IMR-90 (cell line): ENCODE results near the gene ANKMY1. TPM values are rescaled to one million over a fixed set of nuclear protein-coding genes. Genes with fewer than 3 reads are reported as not detected.

ENCODE experiments used
- ATAC-seq: fragments of 200-7000 bp; cut with Tn5 transposase; 2 replicates; pipeline ENCODE4 v1.9.1; 2020; ENCODE audit warnings: low read depth, mild to moderate bottlenecking, moderate library complexity
- BruUV-seq: library from RNA; stranded (reverse); fragments of 400-500 nt; replicated peaks from 2 replicates; lab custom pipeline; 2021; lab: Mats Ljungman, UMichigan
- CTCF ChIA-PET: fragments of 300-600 bp; formaldehyde crosslinking; extraction: SDS; loops from one replicate; lab custom pipeline; 2021; ENCODE audit warnings: antibody characterized with exemption; lab: Yijun Ruan, JAX
- POLR2A ChIA-PET: fragments of 300-600 bp; sonication (Branson Sonifier 250); formaldehyde crosslinking; loops from one replicate; lab custom pipeline; 2022; ENCODE audit warnings: antibody characterized with exemption; ENCODE audit not compliant: unreplicated experiment; lab: Charles Lee
- DNase-seq: peaks from one replicate; pipeline ENCODE4 v3.0.0; 2013
- H2AFZ ChIP-seq: replicated peaks from 2 replicates; pipeline ENCODE3; 2013; ENCODE audit warnings: low read length, mild to moderate bottlenecking; ENCODE audit not compliant: poor library complexity
- H2AK5ac ChIP-seq: 2 replicates; pipeline ENCODE4 v1.6.1; 2013; ENCODE audit warnings: low read depth, low read length, inconsistent platforms
- H2AK9ac ChIP-seq: replicated peaks from 2 replicates; pipeline ENCODE3; 2013; ENCODE audit warnings: mild to moderate bottlenecking, low read depth, low read length, moderate library complexity; ENCODE audit not compliant: poor library complexity
- H2BK120ac ChIP-seq: 2 replicates; pipeline ENCODE4 v1.6.1; 2013; ENCODE audit warnings: low read depth, low read length, inconsistent platforms
- H2BK15ac ChIP-seq: 3 replicates; pipeline ENCODE4 v1.6.1; 2013; ENCODE audit warnings: low read depth, low read length, inconsistent platforms
- H2BK20ac ChIP-seq: 2 replicates; pipeline ENCODE4 v1.6.1; 2013; ENCODE audit warnings: low read depth, mild to moderate bottlenecking, inconsistent platforms, low read length, moderate library complexity
- H2BK5ac ChIP-seq: 2 replicates; pipeline ENCODE4 v1.6.1; 2013; ENCODE audit warnings: mild to moderate bottlenecking, low read depth, low read length, inconsistent platforms; ENCODE audit not compliant: poor library complexity, severe bottlenecking
- H3K14ac ChIP-seq: replicated peaks from 2 replicates; pipeline ENCODE4 v1.6.1; 2013; ENCODE audit warnings: low read depth, low read length, inconsistent platforms
- H3K18ac ChIP-seq: 2 replicates; pipeline ENCODE4 v1.6.1; 2013; ENCODE audit warnings: low read depth, low read length, control low read depth
- H3K23ac ChIP-seq: 2 replicates; pipeline ENCODE4 v1.6.1; 2013; ENCODE audit warnings: low read depth, low read length, inconsistent platforms
- H3K27ac ChIP-seq: 2 replicates; pipeline ENCODE4 v1.5.1; 2013; ENCODE audit warnings: mild to moderate bottlenecking, control low read depth, low read length; ENCODE audit not compliant: insufficient read depth
- H3K27me3 ChIP-seq: 2 replicates; pipeline ENCODE4 v1.6.1; 2013; ENCODE audit warnings: low read length; ENCODE audit not compliant: control insufficient read depth, insufficient read depth
- H3K36me3 ChIP-seq: 2 replicates; pipeline ENCODE4 v1.6.1; 2013; ENCODE audit warnings: low read length, mixed read lengths; ENCODE audit not compliant: control insufficient read depth, insufficient read depth
- H3K4ac ChIP-seq: 2 replicates; pipeline ENCODE4 v1.6.1; 2013; ENCODE audit warnings: low read depth, low read length, inconsistent platforms
- H3K4me1 ChIP-seq: 2 replicates; pipeline ENCODE4 v1.6.1; 2013; ENCODE audit warnings: low read length, mixed read lengths; ENCODE audit not compliant: control insufficient read depth, insufficient read depth
- H3K4me2 ChIP-seq: 2 replicates; pipeline ENCODE4 v1.6.1; 2013; ENCODE audit warnings: low read depth, mild to moderate bottlenecking, control low read depth, low read length, moderate library complexity
- H3K4me3 ChIP-seq: 2 replicates; pipeline ENCODE4 v1.5.1; 2013; ENCODE audit warnings: low read depth, mild to moderate bottlenecking, control low read depth, low read length, moderate library complexity; ENCODE audit not compliant: insufficient read depth
- H3K56ac ChIP-seq: 2 replicates; pipeline ENCODE4 v1.6.1; 2013; ENCODE audit warnings: low read length, inconsistent platforms; ENCODE audit not compliant: insufficient read depth; ENCODE audit errors: extremely low read depth
- H3K79me1 ChIP-seq, 2 experiments: 2 replicates each; pipeline ENCODE4 v1.6.1; 2013; ENCODE audit warnings: low read length in 2 of 2, inconsistent platforms in 1 of 2, low read depth in 1 of 2
- H3K9ac ChIP-seq: 2 replicates; pipeline ENCODE4 v1.6.1; 2013; ENCODE audit warnings: low read depth, low read length, control low read depth
- H3K9me1 ChIP-seq: 2 replicates; pipeline ENCODE4 v1.6.1; 2013; ENCODE audit warnings: low read length, inconsistent platforms; ENCODE audit not compliant: insufficient read depth
- H3K9me3 ChIP-seq: 2 replicates; pipeline ENCODE4 v1.6.1; 2013; ENCODE audit warnings: low read length; ENCODE audit not compliant: control insufficient read depth, insufficient read depth
- H4K20me1 ChIP-seq: 2 replicates; pipeline ENCODE4 v1.6.1; 2013; ENCODE audit warnings: low read length, inconsistent platforms; ENCODE audit not compliant: insufficient read depth
- H4K5ac ChIP-seq: 2 replicates; pipeline ENCODE4 v1.6.1; 2013; ENCODE audit warnings: mild to moderate bottlenecking, low read depth, low read length, control low read depth
- H4K8ac ChIP-seq, 2 experiments: 2 replicates each; pipeline ENCODE4 v1.6.1; 2013; ENCODE audit warnings: low read depth in 2 of 2, low read length in 2 of 2, control low read depth in 1 of 2, inconsistent platforms in 1 of 2
- H4K91ac ChIP-seq: 2 replicates; pipeline ENCODE4 v1.6.1; 2013; ENCODE audit warnings: low read depth, low read length, inconsistent platforms; ENCODE audit not compliant: insufficient read depth
- BHLHE40 ChIP-seq: fragments of 150-350 bp; IDR thresholded peaks from 2 replicates; pipeline ENCODE4 v1.6.1; 2016; ENCODE audit warnings: mild to moderate bottlenecking, low read depth, low read length
- CEBPB ChIP-seq: IDR thresholded peaks from 2 replicates; pipeline ENCODE4 v1.6.1; 2012; ENCODE audit warnings: low read depth, low read length, improper control_type of control experiment
- CHD1 ChIP-seq: IDR thresholded peaks from 2 replicates; pipeline ENCODE4 v1.6.1; 2012; ENCODE audit warnings: low read depth, low read length, improper control_type of control experiment
- FOS ChIP-seq: fragments of 150-350 bp; IDR thresholded peaks from 2 replicates; pipeline ENCODE4 v1.6.1; 2016; ENCODE audit warnings: low read depth, low read length
- MAFK ChIP-seq: IDR thresholded peaks from 2 replicates; pipeline ENCODE4 v1.6.1; 2012; ENCODE audit warnings: low read depth, low read length, improper control_type of control experiment
- MAZ ChIP-seq: IDR thresholded peaks from 2 replicates; pipeline ENCODE4 v1.6.1; 2012; ENCODE audit warnings: low read depth, mild to moderate bottlenecking, low read length, improper control_type of control experiment, moderate library complexity, borderline replicate concordance
- MXI1 ChIP-seq: IDR thresholded peaks from 2 replicates; pipeline ENCODE4 v1.6.1; 2012; ENCODE audit warnings: low read depth, mild to moderate bottlenecking, low read length, moderate library complexity, borderline replicate concordance
- NFE2L2 ChIP-seq: fragments of 150-350 bp; IDR thresholded peaks from 2 replicates; pipeline ENCODE4 v1.6.1; 2016; ENCODE audit warnings: low read depth, mild to moderate bottlenecking, low read length
- POLR2A ChIP-seq: IDR thresholded peaks from 2 replicates; pipeline ENCODE4 v1.6.1; 2012; ENCODE audit warnings: mild to moderate bottlenecking, low read depth, low read length
- RAD21 ChIP-seq: IDR thresholded peaks from 2 replicates; pipeline ENCODE4 v1.6.1; 2012; ENCODE audit warnings: low read length, improper control_type of control experiment
- RCOR1 ChIP-seq: IDR thresholded peaks from 2 replicates; pipeline ENCODE4 v1.6.1; 2012; ENCODE audit warnings: mild to moderate bottlenecking, low read length, improper control_type of control experiment; ENCODE audit not compliant: insufficient replicate concordance
- RFX5 ChIP-seq: IDR thresholded peaks from 2 replicates; pipeline ENCODE4 v1.8.0; 2012; ENCODE audit warnings: low read depth, mild to moderate bottlenecking, low read length, moderate library complexity
- WGBS, 2 experiments: methylation state at CpG; one replicate each; pipeline versions ENCODE4 v1.1.5 to v1.1.7; 2013; ENCODE audit warnings: missing lambda C conversion rate in 2 of 2; ENCODE audit not compliant: insufficient read length in 1 of 2; ENCODE audit errors: extremely low coverage in 2 of 2; 5-methylcytosine and 5-hydroxymethylcytosine counted together
- dilution Hi-C: fragments of 300-500 bp; cut with HindIII; formaldehyde crosslinking; loops from one replicate; pipeline ENCODE4 v1.14.3; 2018; ENCODE audit warnings: low sequenced_read_pairs; ENCODE audit not compliant: unreplicated experiment
- in situ Hi-C: fragments of 300-500 bp; cut with MboI; formaldehyde crosslinking; loops from 3 replicates; pipeline ENCODE4 v1.14.3; 2019; ENCODE audit warnings: low sequenced_read_pairs, inconsistent platforms, mixed read lengths
- intact Hi-C: fragments of 100-400 bp; cut with micrococcal nuclease; formaldehyde crosslinking; loops from 2 replicates; pipeline ENCODE4 v1.10.0; 2022
- polyA plus RNA-seq, 3 experiments: library from polyadenylated mRNA; depleted of rRNA; stranded (reverse); fragments of >200 nt; gene quantifications; 2 replicates each; pipeline ENCODE4 v1.2.3, GENCODE V29; 2012; ENCODE audit warnings: low replicate concordance in 1 of 3
- total RNA-seq: library from RNA; depleted of rRNA; stranded (reverse); fragments of >200 nt; gene quantifications from 2 replicates; pipeline ENCODE4 v1.2.3, GENCODE V29; 2012
- TF ChIP-seq, protein P1 (sequence below): fragments of 150-350 bp; IDR thresholded peaks from 2 replicates; pipeline ENCODE4 v1.6.1; 2017; ENCODE audit warnings: mild to moderate bottlenecking, antibody characterized with exemption, low read length, low read depth
- TF ChIP-seq, protein P2 (sequence below): conservative IDR thresholded peaks from 2 replicates; pipeline ENCODE4 v1.5.1; 2012; ENCODE audit warnings: mild to moderate bottlenecking, low read depth, low read length, improper control_type of control experiment

The ANKMY1 gene
- total and polyA plus RNA-seq, 2 of the 4 experiments (the other 2 are of a cell fraction) = 2.9 to 5.5 TPM

DNA sequence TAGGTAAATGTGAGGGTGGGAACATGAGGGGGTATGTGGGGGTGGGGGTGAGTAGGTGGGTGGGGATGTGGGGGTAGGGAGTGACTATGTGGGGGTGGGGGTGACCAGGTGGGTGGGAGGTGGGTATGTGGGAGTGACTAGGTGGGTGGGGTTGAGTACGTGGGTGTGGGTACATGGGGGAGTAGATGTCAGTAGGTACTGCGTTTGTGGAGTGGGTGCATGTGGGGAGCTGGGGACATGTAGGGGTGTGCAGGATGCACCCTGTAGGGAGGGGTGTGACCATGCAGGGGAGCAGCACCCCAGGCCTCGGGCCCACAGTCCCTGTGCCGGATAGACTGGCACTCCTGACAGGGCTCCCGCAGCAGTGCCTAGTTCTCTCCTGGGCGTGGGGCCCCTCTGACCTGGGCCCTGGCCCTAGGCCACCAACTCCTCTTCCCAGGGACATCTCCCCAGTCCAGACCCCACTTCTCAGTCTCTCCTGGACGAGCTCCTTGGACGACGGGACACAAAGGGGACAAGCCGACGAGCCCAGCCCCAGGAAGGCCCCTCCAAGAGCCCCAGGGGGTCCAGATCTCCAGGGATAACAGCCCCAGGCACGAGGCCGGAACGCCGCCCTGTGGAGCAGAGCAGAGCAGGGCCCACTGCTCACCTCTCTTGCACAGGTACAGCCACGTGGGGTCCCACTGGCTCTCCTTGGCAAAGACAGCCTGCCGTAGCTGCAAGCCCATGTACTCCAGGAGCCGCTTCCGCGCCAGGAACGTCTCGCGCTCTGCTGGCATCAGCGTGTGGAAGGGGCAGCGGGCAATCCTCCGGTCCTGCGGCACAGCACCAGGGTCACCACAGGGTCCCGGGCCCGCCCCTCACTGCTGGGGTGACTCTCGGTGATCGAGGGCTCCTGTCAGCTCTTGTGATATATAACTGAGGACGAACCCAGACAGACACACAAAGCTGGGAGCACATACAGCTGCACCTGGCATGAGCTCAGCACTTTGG lies 58.2 kb downstream of the ANKMY1 start:
- 96% methylated on average over 13 of the region's 32 CpGs; no CpG with 5 or more reads in 1 of the 2 experiments for WGBS, 2 experiments
- no peak overlapping the region for H4K8ac ChIP-seq
- DNase-seq (no peak), ATAC-seq (no peak)
- in situ Hi-C loops = loop anchor here (10.0 kb wide), 1 partner anchor 345 kb away; no protein-coding TSS in a partner anchor
- H4K20me1 ChIP-seq = no peaks in the 10 kb centered on the region; the same call in 1 of the 2 replicates
- intact Hi-C loops = no loop called here
- H2BK5ac ChIP-seq = no peak overlapping the region
- no peak overlapping the region for H3K9ac ChIP-seq
- H3K27me3 ChIP-seq = no peaks in the 10 kb centered on the region
- no peak overlapping the region for H2BK15ac ChIP-seq
- POLR2A ChIA-PET = no interaction called here
- no TSS peak for BruUV-seq
- H3K9me1 ChIP-seq = peaks cover 8% of the 10 kb centered on the region; the same call in 1 of the 2 replicates
- H3K23ac ChIP-seq = no peak overlapping the region
- CTCF ChIA-PET = no interaction called here
- no peak overlapping the region for H3K4me3 ChIP-seq
- peaks cover 2% of the 10 kb centered on the region for H3K36me3 ChIP-seq
- H3K9me3 ChIP-seq = no peaks in the 10 kb centered on the region
- no peak overlapping the region for H2AK9ac ChIP-seq
- no peak overlapping the region for H3K4ac ChIP-seq
- no peak overlapping the region for H3K4me2 ChIP-seq
- H2AK5ac ChIP-seq = no peak overlapping the region
- dilution Hi-C loops = no loop called here
- H3K56ac ChIP-seq = no peak overlapping the region
- no peaks in the 10 kb centered on the region for H3K79me1 ChIP-seq
- H3K18ac ChIP-seq = no peak overlapping the region
- H4K91ac ChIP-seq = no peak overlapping the region
- H3K27ac ChIP-seq = no peak overlapping the region
- H2AFZ ChIP-seq = no peak overlapping the region
- no peak overlapping the region for H4K5ac ChIP-seq
- no peak overlapping the region for H2BK120ac ChIP-seq
- H3K4me1 ChIP-seq = no peaks in the 10 kb centered on the region
- H2BK20ac ChIP-seq = no peak overlapping the region
- H3K14ac ChIP-seq = no peak overlapping the region
- TF ChIP-seq POLR2A = no peak
- TF ChIP-seq, protein P1, sequence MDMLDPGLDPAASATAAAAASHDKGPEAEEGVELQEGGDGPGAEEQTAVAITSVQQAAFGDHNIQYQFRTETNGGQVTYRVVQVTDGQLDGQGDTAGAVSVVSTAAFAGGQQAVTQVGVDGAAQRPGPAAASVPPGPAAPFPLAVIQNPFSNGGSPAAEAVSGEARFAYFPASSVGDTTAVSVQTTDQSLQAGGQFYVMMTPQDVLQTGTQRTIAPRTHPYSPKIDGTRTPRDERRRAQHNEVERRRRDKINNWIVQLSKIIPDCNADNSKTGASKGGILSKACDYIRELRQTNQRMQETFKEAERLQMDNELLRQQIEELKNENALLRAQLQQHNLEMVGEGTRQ = no peak
- TF ChIP-seq NFE2L2 = no peak
- TF ChIP-seq CHD1 = no peak
- no peak for TF ChIP-seq RAD21
- TF ChIP-seq RCOR1 = no peak
- no peak for TF ChIP-seq CEBPB
- no peak for TF ChIP-seq MAZ
- TF ChIP-seq MAFK = no peak
- no peak for TF ChIP-seq RFX5
- TF ChIP-seq, protein P2, sequence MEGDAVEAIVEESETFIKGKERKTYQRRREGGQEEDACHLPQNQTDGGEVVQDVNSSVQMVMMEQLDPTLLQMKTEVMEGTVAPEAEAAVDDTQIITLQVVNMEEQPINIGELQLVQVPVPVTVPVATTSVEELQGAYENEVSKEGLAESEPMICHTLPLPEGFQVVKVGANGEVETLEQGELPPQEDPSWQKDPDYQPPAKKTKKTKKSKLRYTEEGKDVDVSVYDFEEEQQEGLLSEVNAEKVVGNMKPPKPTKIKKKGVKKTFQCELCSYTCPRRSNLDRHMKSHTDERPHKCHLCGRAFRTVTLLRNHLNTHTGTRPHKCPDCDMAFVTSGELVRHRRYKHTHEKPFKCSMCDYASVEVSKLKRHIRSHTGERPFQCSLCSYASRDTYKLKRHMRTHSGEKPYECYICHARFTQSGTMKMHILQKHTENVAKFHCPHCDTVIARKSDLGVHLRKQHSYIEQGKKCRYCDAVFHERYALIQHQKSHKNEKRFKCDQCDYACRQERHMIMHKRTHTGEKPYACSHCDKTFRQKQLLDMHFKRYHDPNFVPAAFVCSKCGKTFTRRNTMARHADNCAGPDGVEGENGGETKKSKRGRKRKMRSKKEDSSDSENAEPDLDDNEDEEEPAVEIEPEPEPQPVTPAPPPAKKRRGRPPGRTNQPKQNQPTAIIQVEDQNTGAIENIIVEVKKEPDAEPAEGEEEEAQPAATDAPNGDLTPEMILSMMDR = no peak
- no peak for TF ChIP-seq BHLHE40
- no peak for TF ChIP-seq MXI1
- TF ChIP-seq FOS = no peak
